ENCODE measurements around the gene ARMC12.

- TF ChIP-seq CTCF (IDR thresholded peaks at IDR 0.05): no peak
- no peak for TF ChIP-seq POLR2A (IDR thresholded peaks at IDR 0.05)
- TF ChIP-seq POLR2AphosphoS5 (IDR thresholded peaks at IDR 0.05): no peak
These were observed 22.6 kb downstream of the ARMC12 start for GRCh38 chr6:35759426-35759825.

Measured in transverse colon (tissue), 4 donors.